HG02763 (cell line): Measurements from ENCODE around the gene BANP.
"Not testable (repeated sequence)": the region's sequence is repeated elsewhere in the genome, so short reads cannot be mapped to it uniquely, and the experiment has no call there.

Experiments used
- ATAC-seq: cut with Tn5 transposase; IDR thresholded peaks from one replicate; pipeline ENCODE4 v1.9.1; 2021; ENCODE audit warnings: mild to moderate bottlenecking, moderate library complexity; ENCODE audit not compliant: unreplicated experiment

BANP gene

GRCh38 chr16:88013766-88014251, 62.6 kb downstream of the BANP start:
- no peak for ATAC-seq

DNA sequence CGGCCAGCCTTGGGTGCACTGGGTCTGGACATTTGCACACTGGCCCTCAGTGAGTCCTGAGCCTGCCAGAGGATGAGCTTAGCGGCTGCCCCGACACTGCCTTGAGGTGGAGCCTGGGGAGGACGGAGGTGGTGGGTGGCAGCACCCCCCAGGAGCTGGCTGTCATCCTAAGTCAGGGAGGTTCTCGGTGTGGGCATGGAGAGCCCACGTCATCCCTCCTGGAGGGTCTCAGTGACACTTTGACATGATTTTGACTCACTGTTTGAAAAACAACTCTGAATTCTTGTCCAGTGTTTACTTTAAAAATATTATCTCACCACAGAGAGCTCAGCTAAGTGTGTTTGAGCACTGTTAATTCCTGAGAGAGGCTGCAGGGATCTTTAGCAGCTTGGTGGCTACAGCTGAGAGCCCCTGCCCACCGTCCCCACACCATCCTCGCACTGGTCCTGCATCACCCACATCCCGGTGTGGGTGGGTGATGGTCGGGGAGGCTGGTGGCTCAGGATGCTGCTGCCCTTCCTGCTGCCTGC, 63.1 kb downstream of the BANP start:
- ATAC-seq = no peak

DNA sequence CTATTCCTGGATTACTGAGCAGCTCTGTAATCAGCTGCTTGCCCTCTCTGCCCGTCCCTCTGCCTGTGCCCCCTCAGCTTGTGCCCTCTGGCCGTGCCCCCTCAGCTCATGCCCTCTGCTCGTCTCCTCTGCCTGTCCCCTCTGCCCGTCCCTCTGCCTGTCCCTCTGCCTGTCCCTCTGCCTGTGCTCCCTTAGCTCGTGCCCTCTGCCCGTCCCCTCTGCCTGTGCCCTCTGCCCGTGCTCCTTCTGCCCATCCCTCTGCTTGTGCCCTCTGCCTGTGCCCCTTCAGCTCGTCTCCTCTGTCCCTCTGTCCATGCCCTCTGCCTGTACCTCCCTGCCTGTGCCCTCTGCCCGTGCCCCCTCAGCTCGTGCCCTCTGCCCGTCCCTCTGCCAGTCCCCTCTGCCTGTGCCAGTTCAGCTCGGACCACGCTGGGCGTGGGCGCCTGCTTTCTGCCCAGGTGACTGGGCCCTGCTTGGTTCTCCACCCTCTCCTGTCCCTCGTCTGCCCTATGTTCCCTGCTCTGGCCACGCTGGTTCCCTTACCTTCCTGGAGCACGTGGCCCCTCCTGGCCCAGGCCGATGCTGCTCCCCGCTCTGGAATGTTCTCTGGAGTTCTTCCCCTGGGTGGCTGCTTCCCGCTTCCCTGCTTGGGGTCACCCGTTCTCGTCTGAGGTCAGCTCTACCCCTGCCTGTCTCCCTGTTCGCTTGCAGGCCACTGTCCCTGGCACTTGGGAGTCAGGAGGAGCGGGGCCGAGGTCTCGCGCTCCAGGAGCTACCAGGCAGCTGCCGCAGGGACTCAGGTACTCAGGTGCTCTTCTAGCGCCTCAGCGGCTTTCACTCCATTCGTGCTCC, 63.9 kb downstream of the BANP start:
- no peak for ATAC-seq

DNA sequence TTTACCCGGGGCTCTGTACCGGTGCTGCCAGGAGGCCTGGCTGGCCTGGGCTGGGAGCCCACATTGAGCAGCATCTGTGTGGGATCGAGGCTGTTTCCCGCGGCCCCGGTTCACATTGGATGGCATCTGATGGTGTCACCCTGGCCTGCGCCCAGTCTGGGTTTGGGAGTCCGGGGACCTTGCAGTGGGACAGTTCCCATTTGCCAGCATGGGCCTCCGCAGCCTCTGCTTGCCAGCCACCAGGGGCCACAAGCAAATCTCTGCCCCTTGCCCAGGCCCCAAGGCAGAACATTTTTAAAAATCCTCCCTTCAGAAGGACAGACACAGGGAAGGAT, 64.5 kb downstream of the BANP start:
- ATAC-seq = no peak

DNA sequence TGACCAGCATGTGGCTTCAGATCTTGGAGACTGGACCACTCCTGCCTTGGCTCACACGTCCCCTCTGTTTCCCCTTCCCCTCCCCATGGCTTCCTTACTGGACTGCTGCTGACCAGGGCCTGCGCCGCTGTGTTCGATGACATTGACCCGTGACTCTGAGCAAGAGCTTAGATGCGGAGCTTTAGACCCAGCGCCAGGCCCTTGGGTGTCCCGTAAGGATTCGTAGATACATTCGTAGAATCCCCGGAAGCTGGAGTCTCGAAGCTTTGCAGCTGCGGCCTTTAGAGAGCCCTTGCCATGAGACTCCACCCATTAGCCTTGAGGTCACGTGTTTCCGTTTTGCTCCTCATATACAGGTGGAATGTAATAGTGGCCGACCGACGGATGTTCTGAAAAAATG, 65.2 kb downstream of the BANP start:
- ATAC-seq = not testable (repeated sequence)

DNA sequence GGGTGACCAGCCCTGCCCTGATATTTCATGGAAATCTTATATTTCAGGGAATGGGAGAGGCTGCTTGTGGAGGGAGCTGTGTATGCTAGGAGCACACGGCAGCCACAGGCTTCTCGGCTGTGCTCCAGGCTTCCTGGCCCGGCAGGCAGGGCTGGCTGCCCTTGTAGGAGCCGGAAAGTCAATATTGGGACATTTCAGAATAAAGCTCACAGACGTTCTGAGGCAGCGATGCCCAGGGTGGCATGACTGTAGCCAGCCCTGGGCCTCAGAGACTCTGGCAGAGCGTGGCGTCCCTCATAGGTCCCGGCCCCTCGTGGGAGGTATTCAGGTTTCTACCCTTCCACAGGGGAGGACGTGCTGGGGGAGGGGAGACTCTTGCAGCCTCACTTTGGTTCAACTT, 65.7 kb downstream of the BANP start:
- ATAC-seq = no peak

DNA sequence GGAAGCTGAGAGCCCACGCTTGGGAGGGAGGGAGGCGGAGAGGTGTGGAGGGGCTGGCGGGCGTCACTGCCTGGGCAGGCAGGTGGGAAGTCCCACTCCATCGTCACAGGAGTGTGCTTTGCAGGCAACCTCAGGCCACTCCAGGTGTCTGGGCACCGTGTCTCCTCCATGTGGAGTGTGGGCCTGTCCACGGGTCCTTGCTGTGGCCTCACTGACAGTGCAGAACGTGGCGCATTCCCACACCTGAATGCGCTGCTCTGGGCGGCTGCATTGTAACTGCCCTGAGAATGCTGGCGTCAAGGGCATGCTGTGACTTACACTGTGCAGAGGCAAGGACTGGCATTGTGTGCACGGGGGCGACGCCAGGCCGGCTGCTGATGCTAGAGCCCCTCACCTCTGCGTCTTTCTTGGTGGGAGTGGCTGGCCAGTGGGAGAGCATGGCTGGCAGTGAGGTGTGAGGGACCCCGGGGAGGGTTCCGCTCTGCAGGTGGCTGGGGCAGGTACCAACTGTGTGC, 66.4 kb downstream of the BANP start:
- ATAC-seq = no peak

DNA sequence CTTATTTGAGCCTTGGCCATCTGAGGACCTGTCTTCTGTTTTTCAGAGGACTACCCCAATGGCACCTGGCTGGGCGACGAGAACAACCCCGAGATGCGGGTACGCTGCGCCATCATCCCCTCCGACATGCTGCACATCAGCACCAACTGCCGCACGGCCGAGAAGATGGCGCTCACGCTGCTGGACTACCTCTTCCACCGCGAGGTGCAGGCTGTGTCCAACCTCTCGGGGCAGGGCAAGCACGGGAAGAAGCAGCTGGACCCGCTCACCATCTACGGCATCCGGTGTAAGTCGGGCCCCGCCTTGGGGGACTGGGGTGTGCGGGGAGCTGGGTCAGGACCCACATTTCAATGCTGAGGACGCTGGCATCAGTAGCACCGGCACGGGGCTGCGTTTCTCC, 67.1 kb downstream of the BANP start:
- ATAC-seq = not testable (repeated sequence)

DNA sequence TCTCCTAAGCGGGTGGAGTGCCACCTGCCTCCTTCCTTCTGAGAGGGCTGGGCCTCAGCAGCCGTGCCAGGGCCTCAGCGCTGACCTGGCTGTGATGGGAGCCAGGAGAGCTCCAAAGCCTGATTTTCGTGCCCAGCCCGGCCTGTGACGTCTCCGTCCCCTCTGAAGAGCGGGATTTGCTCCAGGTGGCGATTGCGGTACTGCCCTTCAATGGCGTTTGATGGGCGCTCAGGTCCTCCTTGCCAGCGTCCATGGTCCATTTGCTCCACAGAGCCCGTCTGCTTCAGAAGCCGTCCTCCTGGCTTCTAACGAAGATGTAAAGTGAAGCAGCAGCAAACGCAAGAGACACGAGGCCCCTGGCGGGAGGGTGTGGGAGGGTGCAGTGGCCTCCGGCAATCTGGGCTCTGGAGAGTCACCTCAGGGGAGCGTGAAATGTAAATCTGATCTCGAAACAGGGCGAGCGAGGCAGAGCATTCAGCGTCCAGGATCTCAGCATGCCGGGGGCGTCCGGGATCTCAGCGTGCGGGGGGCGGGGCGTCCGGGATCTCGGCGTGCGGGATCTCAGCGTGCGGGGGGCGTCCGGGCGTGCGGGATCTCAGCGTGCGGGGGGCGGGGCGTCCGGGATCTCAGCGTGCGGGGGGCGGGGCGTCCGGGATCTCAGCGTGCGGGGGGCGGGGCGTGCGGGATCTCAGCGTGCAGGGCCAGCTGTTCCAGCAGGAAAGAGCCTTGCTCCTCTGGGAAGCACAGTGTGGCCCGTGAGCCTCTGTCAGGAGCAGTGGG, 68.0 kb downstream of the BANP start:
- not testable (repeated sequence) for ATAC-seq

- no peak for ATAC-seq
Measured at GRCh38 chr16:88019821-88020515, 68.7 kb downstream of the BANP start.

- ATAC-seq = no peak
Measured at GRCh38 chr16:88020516-88020885, 69.3 kb downstream of the BANP start.

- ATAC-seq = not testable (repeated sequence)
Measured at GRCh38 chr16:88021041-88021970, 70.1 kb downstream of the BANP start.

- no peak for ATAC-seq
Measured at GRCh38 chr16:88022076-88023042, 71.1 kb downstream of the BANP start.

DNA sequence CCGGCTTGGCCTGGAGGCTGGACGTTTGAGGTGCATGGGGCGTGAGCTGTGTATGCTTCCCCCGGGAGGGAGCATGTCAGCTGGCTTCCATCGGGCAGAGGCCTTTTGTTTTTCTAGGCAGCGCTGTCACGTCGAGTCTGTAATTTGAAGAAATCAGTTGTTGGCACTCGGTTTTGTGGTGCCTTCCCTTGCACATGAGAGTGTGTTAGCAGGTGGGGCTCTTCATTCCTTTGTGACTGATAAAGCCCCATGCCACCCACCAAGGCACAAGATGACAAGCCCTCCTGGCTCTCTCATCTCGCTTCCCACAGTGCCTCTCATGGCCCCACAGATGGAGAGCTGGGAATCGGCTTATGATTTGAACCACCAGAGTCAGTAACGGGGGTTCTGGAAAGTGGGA, 72.1 kb downstream of the BANP start:
- ATAC-seq = no peak

DNA sequence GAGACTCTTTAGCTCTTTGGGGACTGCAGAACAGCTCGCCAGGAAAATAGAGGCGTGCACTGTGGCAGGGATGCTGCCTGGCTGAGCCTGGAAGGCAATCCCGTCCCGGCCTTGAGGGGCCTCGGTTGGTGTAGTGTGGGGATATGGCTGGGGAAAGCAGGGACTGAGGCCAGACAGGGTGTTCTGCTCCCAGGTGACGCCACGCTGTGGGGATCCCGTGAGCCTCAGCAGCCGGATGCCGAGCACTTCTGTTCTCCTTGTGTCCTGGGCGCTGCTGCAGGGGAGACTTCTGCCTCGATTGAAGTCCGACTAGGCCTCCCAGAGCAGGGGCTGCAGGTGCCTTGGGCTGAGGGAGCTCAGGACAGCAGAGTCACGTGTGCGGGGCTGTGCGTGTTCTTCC, 72.6 kb downstream of the BANP start:
- ATAC-seq = no peak

GRCh38 chr16:88024491-88025085, 73.4 kb downstream of the BANP start:
- ATAC-seq = not testable (repeated sequence)

DNA sequence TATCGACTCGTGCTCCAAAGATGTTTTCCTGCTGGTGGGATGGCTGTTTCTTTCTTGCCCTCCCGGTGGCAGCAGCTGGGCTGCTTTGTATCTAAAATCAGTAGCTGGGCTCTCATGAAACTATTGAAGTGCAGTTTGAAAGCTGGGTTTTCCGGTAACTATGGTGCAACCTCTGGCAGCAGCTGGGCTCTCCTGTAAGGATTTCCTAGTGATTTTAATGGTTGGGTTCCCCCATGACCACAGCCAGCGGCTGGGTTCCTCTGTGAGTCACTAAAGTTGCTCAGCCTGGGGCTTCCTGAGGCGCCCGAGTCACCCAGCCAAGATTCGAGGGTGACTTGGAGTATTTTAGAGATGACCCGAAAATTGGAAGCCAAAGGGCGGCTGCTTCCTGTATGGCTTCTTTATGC, 73.9 kb downstream of the BANP start:
- ATAC-seq = not testable (repeated sequence)

DNA sequence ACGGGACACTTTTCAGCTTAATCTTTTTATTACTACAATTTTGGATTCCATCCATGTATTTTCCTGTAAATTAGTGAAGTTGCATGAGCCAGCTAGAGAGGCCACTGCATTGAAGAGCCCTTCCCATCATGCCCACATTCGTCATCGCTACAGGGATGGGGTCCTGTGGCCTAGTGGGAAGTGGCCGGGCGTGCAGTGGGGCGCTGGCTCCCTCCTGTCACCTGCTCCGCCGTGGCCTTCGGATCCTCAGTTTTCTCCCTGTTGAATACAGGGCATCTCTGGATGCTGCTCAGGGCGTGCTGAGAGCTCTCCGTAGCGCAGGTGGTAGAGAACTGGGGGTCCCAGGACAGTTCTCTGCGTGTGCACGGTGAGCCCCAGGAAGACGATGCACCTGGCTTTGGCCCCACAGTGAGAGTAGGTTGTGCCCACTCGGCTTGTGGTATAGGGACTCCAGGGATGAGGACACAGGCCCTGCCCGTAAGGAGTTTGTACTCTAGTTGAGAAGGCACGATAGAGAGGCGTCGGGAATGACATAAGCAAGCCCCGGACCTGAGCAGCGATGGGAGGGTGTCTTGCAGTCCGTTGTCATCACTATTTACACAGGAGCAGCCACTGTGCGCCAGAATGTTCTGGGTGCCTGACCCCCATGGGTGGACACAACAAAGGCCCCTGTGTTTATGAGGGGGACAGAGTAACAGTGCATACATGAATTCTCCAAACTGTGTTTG, 74.8 kb downstream of the BANP start:
- not testable (repeated sequence) for ATAC-seq
